HL-60 (cell line): ENCODE data around the gene DPT.

Source experiments
- DNase-seq, 2 experiments: peaks; one replicate each; pipeline ENCODE4 v3.0.0-alpha.2; 2010 to 2020; ENCODE audit warnings: low read depth in 1 of 2, low spot score in 1 of 2
- H3K27ac ChIP-seq: fragments of 250-450 bp; sonication (Bioruptor Pico); replicated peaks from 2 replicates; pipeline ENCODE4 v1.5.1; 2020; ENCODE audit warnings: mild to moderate bottlenecking, moderate library complexity
- H3K27me3 ChIP-seq: fragments of 250-450 bp; sonication (Bioruptor Pico); 2 replicates; pipeline ENCODE4 v1.5.1; 2021; ENCODE audit warnings: mild to moderate bottlenecking, moderate library complexity; ENCODE audit not compliant: insufficient read depth, poor library complexity, severe bottlenecking
- H3K4me3 ChIP-seq: replicated peaks from 2 replicates; pipeline ENCODE4 v1.5.1; 2011; ENCODE audit warnings: mild to moderate bottlenecking, control low read depth, low read length; ENCODE audit not compliant: insufficient read depth
- GABPA ChIP-seq: IDR thresholded peaks from 2 replicates; pipeline ENCODE4 v1.6.1; 2012; ENCODE audit warnings: low read depth
- POLR2AphosphoS5 ChIP-seq: IDR thresholded peaks from 2 replicates; pipeline ENCODE4 v1.6.1; 2012; ENCODE audit warnings: low read depth
- SPI1 ChIP-seq: IDR thresholded peaks from 2 replicates; pipeline ENCODE4 v1.6.1; 2012; ENCODE audit warnings: low read depth, mild to moderate bottlenecking, borderline replicate concordance
- TF ChIP-seq, protein P1 (sequence below): IDR thresholded peaks from one replicate; pipeline ENCODE4 v1.5.1; 2011; ENCODE audit warnings: low read length, control low read depth, inconsistent platforms; ENCODE audit not compliant: insufficient read depth
- TF ChIP-seq, protein P2 (sequence below): IDR thresholded peaks from 2 replicates; pipeline ENCODE4 v1.6.1; 2012; ENCODE audit warnings: low read depth; ENCODE audit not compliant: insufficient replicate concordance

The DPT gene

DNA sequence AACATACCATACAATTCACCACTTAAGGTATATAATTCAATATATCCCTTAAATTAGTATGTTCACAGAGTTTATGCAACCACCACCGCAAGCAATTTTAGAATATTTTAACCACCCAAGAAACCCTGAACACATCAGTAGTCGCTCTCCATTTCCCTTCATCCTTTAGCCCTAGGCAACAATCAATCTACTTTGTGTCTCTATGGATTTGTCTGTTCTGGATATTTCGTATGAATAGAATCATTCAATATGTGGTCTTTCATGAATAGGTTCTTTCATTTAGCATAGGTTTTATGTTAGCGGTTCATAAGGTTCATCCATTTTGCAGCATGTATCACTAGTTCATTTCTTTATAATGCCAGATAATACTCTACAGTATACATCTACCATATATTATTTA is 4.2 kb upstream of the DPT start:
- DNase-seq: no peak
- TF ChIP-seq SPI1 (no peak), GABPA (no peak), POLR2AphosphoS5 (no peak)
- TF ChIP-seq, protein P1, sequence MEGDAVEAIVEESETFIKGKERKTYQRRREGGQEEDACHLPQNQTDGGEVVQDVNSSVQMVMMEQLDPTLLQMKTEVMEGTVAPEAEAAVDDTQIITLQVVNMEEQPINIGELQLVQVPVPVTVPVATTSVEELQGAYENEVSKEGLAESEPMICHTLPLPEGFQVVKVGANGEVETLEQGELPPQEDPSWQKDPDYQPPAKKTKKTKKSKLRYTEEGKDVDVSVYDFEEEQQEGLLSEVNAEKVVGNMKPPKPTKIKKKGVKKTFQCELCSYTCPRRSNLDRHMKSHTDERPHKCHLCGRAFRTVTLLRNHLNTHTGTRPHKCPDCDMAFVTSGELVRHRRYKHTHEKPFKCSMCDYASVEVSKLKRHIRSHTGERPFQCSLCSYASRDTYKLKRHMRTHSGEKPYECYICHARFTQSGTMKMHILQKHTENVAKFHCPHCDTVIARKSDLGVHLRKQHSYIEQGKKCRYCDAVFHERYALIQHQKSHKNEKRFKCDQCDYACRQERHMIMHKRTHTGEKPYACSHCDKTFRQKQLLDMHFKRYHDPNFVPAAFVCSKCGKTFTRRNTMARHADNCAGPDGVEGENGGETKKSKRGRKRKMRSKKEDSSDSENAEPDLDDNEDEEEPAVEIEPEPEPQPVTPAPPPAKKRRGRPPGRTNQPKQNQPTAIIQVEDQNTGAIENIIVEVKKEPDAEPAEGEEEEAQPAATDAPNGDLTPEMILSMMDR: no peak
- TF ChIP-seq, protein P2, sequence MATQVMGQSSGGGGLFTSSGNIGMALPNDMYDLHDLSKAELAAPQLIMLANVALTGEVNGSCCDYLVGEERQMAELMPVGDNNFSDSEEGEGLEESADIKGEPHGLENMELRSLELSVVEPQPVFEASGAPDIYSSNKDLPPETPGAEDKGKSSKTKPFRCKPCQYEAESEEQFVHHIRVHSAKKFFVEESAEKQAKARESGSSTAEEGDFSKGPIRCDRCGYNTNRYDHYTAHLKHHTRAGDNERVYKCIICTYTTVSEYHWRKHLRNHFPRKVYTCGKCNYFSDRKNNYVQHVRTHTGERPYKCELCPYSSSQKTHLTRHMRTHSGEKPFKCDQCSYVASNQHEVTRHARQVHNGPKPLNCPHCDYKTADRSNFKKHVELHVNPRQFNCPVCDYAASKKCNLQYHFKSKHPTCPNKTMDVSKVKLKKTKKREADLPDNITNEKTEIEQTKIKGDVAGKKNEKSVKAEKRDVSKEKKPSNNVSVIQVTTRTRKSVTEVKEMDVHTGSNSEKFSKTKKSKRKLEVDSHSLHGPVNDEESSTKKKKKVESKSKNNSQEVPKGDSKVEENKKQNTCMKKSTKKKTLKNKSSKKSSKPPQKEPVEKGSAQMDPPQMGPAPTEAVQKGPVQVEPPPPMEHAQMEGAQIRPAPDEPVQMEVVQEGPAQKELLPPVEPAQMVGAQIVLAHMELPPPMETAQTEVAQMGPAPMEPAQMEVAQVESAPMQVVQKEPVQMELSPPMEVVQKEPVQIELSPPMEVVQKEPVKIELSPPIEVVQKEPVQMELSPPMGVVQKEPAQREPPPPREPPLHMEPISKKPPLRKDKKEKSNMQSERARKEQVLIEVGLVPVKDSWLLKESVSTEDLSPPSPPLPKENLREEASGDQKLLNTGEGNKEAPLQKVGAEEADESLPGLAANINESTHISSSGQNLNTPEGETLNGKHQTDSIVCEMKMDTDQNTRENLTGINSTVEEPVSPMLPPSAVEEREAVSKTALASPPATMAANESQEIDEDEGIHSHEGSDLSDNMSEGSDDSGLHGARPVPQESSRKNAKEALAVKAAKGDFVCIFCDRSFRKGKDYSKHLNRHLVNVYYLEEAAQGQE: no peak
- Histone ChIP-seq H3K27me3 (no peaks in the 10 kb centered on the region), H3K4me3 (no peak overlapping the region), H3K27ac (no peak overlapping the region)

GRCh38 chr1:168732736-168733135 is 3.7 kb upstream of the DPT start:
- H3K27me3 ChIP-seq: no peaks in the 10 kb centered on the region
- no peak overlapping the region for H3K4me3 ChIP-seq
- DNase-seq: no peak
- no peak overlapping the region for H3K27ac ChIP-seq
- TF ChIP-seq, protein P1: no peak
- TF ChIP-seq SPI1 (no peak), GABPA (no peak), POLR2AphosphoS5 (no peak)
- TF ChIP-seq, protein P2: no peak

DNA sequence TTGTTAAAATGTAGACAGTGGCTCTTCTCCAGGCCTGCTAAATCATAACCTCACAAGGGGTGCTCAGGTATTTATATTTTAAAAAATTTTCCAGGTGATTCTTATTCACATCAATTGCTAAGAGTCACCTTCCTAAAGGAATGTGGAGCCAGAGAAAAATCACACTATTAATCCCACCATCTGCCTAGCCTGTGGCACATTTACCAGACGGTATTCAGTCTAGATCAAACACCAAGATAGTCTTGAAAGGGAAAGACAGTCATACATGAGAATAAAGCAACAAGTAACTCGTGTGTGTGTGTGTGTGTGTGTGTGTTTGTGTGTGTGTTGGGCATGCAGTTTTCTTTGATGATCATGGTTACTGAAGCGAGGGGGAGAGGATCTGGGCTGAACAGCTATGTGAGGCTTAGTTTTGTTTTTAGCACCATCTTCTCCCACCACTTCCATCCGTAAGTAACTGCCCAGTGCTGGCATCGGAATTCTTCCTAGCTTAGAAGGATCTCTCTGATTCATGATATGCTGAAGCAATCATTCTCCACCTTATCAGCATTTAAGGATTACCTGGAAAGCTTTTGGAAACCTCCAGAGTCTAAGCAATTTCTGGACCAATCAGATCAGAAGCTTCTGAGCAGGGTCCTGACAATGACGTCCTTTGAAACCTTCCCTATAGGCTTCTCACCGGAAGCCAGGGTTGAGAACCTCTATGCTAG is 2.4 kb upstream of the DPT start:
- no peak overlapping the region for H3K4me3 ChIP-seq
- no peak overlapping the region for H3K27ac ChIP-seq
- no peak for TF ChIP-seq GABPA
- TF ChIP-seq, protein P2: no peak
- TF ChIP-seq, protein P1: no peak
- TF ChIP-seq SPI1: no peak
- TF ChIP-seq POLR2AphosphoS5: no peak
- DNase-seq: no peak
- no peaks in the 10 kb centered on the region for H3K27me3 ChIP-seq
